Esophagus squamous epithelium (tissue), 5 donors: ENCODE data around the gene DNAJC18. TPM values are rescaled to one million over a fixed set of nuclear protein-coding genes. Genes with fewer than 3 reads are reported as not detected.
"Not testable (repeated sequence)": the region's sequence is repeated elsewhere in the genome, so short reads cannot be mapped to it uniquely, and the experiment has no call there.

ENCODE experiments used
- DNase-seq: peaks from one replicate; lab custom pipeline; 2025; lab: John Stamatoyannopoulos, UW
- H3K27ac ChIP-seq, 4 donors: fragments of 200-600 bp; sonication (generic); one replicate each; pipeline ENCODE4 v1.5.1; 2016 to 2019; ENCODE audit warnings: mild to moderate bottlenecking in 1 of 4
- H3K27me3 ChIP-seq, 4 donors: fragments of 200-600 bp; sonication (generic); 1 replicate in 3 of 4; 2 replicates in 1 of 4; pipeline versions ENCODE4 v1.5.1 to v1.6.0; 2017 to 2021; ENCODE audit warnings: antibody characterized with exemption in 1 of 4
- H3K36me3 ChIP-seq, 3 donors: fragments of 200-600 bp; sonication (generic); one replicate each; pipeline ENCODE4 v1.5.1; 2016 to 2019
- H3K4me1 ChIP-seq, 3 donors: fragments of 200-600 bp; sonication (generic); one replicate each; pipeline ENCODE4 v1.5.1; 2017 to 2019
- H3K4me3 ChIP-seq, 4 donors: fragments of 200-600 bp; sonication (generic); 1 replicate in 3 of 4; 2 replicates in 1 of 4; pipeline ENCODE4 v1.5.1; 2016 to 2019; ENCODE audit warnings: mild to moderate bottlenecking in 2 of 4, moderate library complexity in 1 of 4
- H3K9me3 ChIP-seq, 3 donors: fragments of 200-600 bp; sonication (generic); one replicate each; pipeline ENCODE4 v1.5.1; 2016 to 2019
- CTCF ChIP-seq, 6 experiments: fragments of 450-650 bp in 4 of 6; fragments of 200-600 bp in 2 of 6; sonication (generic) in 2 of 6; IDR thresholded peaks; one replicate each; pipeline ENCODE4 v1.5.1; 2016 to 2019; ENCODE audit warnings: antibody characterized with exemption in 6 of 6, mild to moderate bottlenecking in 4 of 6, moderate library complexity in 4 of 6
- POLR2A ChIP-seq, 4 donors: fragments of 450-650 bp; IDR thresholded peaks; one replicate each; pipeline ENCODE4 v1.6.1; 2017; ENCODE audit warnings: antibody characterized with exemption in 4 of 4, mild to moderate bottlenecking in 4 of 4, moderate library complexity in 3 of 4
- WGBS, 2 donors: methylation state at CpG; one replicate each; pipeline ENCODE4 v1.1.5; 2018; 5-methylcytosine and 5-hydroxymethylcytosine counted together
- intact Hi-C: fragments of 100-400 bp; cut with DNase I; formaldehyde crosslinking; loops from one replicate; pipeline ENCODE4 v1.15.0; 2022
- total RNA-seq, 4 donors: library from RNA; depleted of rRNA; stranded (reverse); fragments of >200 nt; gene quantifications; one replicate each; pipeline ENCODE4 v1.1.0, GENCODE V29; 2016
- donor health status: DM: yes; HTN: yes; CAD: no.

The DNAJC18 gene
- total RNA-seq, 4 donors from 2014 or later = 0.53 to 6.9 (median 3.9) TPM

GRCh38 chr5:139481580-139482049 is 42.3 kb upstream of the DNAJC18 start:
- TF ChIP-seq CTCF (IDR thresholded peaks at IDR 0.05) (peak in 4 of 6 experiments; percentile 18 to 61 (median 34)), POLR2A (IDR thresholded peaks at IDR 0.05) (no peak)
- Histone ChIP-seq H3K27ac (peak overlapping the region; percentile 91 to 99 (median 94)), H3K9me3 (no peaks in the 10 kb centered on the region), H3K27me3 (no peaks in the 10 kb centered on the region), H3K4me3 (peak overlapping the region; percentile 35 to 77 (median 50)), H3K36me3 (peaks cover 0 to 34% (median 13%) of the 10 kb centered on the region in 3 donors), H3K4me1 (peaks cover 25 to 73% (median 38%) of the 10 kb centered on the region in 3 donors)
- no CpG with 5 or more reads among the region's 5 CpGs for WGBS, 2 donors
- DNase-seq = no peak
- intact Hi-C loops = no loop called here

GRCh38 chr5:139481122-139481533 is 41.8 kb upstream of the DNAJC18 start:
- H3K4me3 ChIP-seq = peak overlapping the region; percentile 35 to 77 (median 50)
- H3K9me3 ChIP-seq = no peaks in the 10 kb centered on the region
- H3K4me1 ChIP-seq = peaks cover 25 to 73% (median 38%) of the 10 kb centered on the region in 3 donors
- 9% methylated on average over 6 of the region's 12 CpGs; no CpG with 5 or more reads in 1 of the 2 donors for WGBS, 2 donors
- peak overlapping the region; percentile 91 to 99 (median 94) for H3K27ac ChIP-seq
- intact Hi-C loops = no loop called here
- H3K27me3 ChIP-seq = no peaks in the 10 kb centered on the region
- TF ChIP-seq CTCF (IDR thresholded peaks at IDR 0.05) = no peak
- no peak for TF ChIP-seq POLR2A (IDR thresholded peaks at IDR 0.05)
- DNase-seq = no peak
- peaks cover 2 to 39% (median 17%) of the 10 kb centered on the region in 3 donors for H3K36me3 ChIP-seq

- DNase-seq, H3K9me3 ChIP-seq, H3K27me3 ChIP-seq, H3K4me3 ChIP-seq, intact Hi-C loops: not testable (repeated sequence)
- 90% methylated on average over 4 of the region's 4 CpGs for WGBS, 2 donors
- Histone ChIP-seq H3K36me3 (peaks cover 7 to 53% (median 25%) of the 10 kb centered on the region in 3 donors), H3K27ac (peak overlapping the region in 2 of 4 donors; percentile 21 to 94), H3K4me1 (peaks cover 25 to 77% (median 41%) of the 10 kb centered on the region in 3 donors)
These were observed 40.4 kb upstream of the DNAJC18 start for GRCh38 chr5:139479729-139480128.

GRCh38 chr5:139478657-139479423 is 39.5 kb upstream of the DNAJC18 start:
- not testable (repeated sequence) for H3K4me3 ChIP-seq
- H3K27ac ChIP-seq = peak overlapping the region in 2 of 4 donors; percentile 11 to 21
- WGBS, 2 donors = 68 to 85% methylated on average over 4 to 8 of the region's 9 CpGs

GRCh38 chr5:139475865-139476617 is 36.7 kb upstream of the DNAJC18 start:
- DNase-seq = no peak
- Histone ChIP-seq H3K4me1 (peaks cover 7 to 67% (median 36%) of the 10 kb centered on the region in 3 donors), H3K27ac (peak overlapping the region in 2 of 4 donors; percentile 57 to 68), H3K4me3 (no peak overlapping the region), H3K36me3 (peaks cover 7 to 53% (median 25%) of the 10 kb centered on the region in 3 donors), H3K27me3 (no peaks in the 10 kb centered on the region), H3K9me3 (no peaks in the 10 kb centered on the region)
- TF ChIP-seq CTCF (IDR thresholded peaks at IDR 0.05) (no peak), POLR2A (IDR thresholded peaks at IDR 0.05) (no peak)
- intact Hi-C loops = no loop called here
- WGBS, 2 donors = 86 to 87% methylated on average over 6 to 8 of the region's 13 CpGs

More at GRCh38 chr5:139478657-139479423, 39.5 kb upstream of the DNAJC18 start:
- H3K36me3 ChIP-seq = peaks cover 7 to 53% (median 25%) of the 10 kb centered on the region in 3 donors
- H3K27me3 ChIP-seq, intact Hi-C loops, DNase-seq, H3K9me3 ChIP-seq: not testable (repeated sequence)
- H3K4me1 ChIP-seq = peaks cover 25 to 77% (median 43%) of the 10 kb centered on the region in 3 donors
